ENCODE data around the gene MKX.
A peak's percentile ranks its signal among the peaks of the same experiment; 100 is the strongest.

Gene MKX

DNA sequence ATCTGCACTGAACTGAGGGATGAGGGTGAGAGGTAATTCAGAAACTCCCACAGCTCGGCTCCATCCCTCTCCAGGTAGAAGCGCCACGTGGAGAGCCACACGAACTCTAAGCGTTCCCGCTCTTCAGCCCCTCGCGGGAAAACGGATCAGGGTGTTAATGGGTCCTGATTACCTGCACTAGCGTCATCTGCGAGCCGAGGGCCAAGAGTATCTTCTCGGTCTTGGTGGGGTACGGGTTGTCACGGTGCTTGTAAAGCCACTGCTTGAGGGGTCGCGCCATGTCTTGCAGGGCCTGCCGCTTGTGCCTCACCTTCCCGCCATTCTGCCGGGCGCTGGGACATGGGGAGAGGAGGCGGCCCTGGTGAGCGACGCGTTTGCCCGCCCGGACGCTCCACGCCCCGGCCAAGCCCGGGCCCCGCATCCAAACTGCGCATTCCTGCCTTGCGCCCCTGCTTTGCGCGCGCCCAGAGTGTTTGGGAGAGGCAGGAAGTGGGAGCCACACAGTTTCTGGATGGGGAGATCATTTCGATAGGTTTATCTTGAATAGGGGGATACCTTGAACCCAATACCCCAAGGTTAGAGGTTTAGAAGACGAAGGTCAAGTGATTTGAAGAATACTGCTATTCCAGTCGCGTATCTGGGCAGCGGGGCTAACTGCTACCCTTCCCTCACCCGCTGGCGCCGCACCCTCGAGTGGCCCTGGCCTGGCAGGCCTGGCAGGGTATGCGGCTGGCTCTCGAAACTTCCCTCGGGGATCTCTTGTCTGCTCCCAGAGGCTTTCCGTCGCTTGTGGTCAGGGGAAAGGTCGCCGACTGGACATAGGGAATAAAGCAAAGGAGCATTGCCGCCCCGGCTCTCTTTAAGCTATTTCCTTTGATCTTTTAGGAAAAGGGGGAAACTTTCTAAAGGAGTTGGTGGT lies 4.2 kb downstream of the MKX start:
- DNase-seq = peak; percentile 67

- no peak for DNase-seq
Measured at GRCh38 chr10:27736396-27736795, 9.2 kb downstream of the MKX start.

- no peak for DNase-seq
Measured at GRCh38 chr10:27730041-27730440, 15.6 kb downstream of the MKX start.

DNA sequence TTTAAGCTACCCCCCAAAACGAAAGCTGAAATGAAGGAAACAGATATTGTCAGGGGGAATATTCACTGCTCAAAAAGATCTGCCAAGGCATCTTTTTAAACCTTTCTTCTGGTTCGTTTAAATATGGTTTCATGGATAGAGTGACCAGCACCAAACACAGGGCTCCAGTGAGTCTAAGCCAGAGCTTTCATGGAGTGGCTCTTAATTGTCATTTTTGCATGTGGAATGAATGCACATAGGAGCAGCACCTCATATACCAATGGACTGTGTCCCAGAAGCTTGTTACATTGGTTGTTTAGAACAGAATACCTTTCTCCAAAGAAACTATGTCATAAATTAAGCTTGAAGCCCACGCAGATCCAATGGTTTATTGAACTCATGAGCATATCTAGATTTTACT lies 17.3 kb downstream of the MKX start:
- no peak for DNase-seq

- no peak for DNase-seq
Measured at GRCh38 chr10:27724287-27724686, 21.3 kb downstream of the MKX start.

GRCh38 chr10:27723436-27723835 lies 22.2 kb downstream of the MKX start:
- no peak for DNase-seq

- DNase-seq = no peak
Measured at GRCh38 chr10:27720529-27720928, 25.1 kb downstream of the MKX start.

DNA sequence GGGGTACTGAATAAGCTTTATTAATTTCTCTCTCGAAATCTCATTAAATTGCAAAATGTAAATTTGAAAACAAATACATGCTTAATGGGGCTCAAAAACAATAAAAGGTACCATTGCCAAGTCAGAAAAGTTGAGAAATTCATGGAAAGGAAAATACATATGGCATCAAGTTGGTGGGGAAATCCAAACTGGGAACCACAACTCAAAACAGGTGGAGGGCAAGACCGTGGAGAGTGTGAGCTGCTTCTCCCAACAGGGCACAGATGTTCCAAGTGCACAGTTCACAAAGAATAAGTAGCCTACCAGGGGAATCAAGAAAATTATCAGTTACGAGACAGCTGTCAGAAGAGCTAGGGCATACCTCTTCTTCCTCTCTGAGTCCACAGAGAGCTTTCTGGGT lies 26.6 kb downstream of the MKX start:
- no peak for DNase-seq

DNA sequence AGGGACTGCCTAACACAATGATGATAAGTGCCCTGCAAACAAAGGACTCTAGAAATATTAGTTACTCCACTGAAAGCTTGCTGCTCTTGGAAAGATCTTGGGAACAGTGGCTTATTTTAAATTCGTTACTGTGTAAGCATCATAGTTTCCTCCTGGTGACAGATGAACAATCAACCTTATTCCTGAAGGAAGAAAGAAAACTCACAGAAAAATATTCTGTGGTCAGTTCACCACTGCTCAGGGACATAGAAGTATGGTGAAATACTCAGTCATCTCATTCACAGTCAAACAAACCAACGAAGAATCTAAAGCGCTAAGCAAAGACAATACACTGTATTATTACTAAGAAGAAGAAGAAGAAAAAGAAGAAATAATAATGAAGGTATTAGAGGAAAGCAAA lies 27.8 kb downstream of the MKX start:
- no peak for DNase-seq

GRCh38 chr10:27717224-27717623 lies 28.4 kb downstream of the MKX start:
- DNase-seq = no peak

- no peak for DNase-seq
Measured at GRCh38 chr10:27716521-27716920, 29.1 kb downstream of the MKX start.

GRCh38 chr10:27715505-27715904 lies 30.1 kb downstream of the MKX start:
- DNase-seq = no peak

DNA sequence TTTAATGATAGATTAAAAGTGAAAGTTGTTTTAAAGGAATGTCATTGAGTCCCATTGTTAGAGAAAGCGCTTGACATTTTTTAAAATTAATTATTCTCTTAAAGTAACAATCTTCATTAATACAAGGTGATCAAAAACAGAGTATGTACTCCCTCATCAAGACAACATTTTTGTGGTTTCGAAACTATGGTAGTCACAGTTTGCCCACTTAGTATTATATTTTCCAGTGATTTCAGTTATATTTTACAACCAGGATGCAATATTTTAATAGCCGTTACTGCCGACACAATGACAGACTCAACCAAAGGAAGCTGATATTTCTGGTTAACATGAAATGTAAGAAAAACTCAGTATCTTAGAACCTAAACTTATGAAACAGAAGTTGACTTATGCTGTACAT lies 31.3 kb downstream of the MKX start:
- DNase-seq = no peak

DNA sequence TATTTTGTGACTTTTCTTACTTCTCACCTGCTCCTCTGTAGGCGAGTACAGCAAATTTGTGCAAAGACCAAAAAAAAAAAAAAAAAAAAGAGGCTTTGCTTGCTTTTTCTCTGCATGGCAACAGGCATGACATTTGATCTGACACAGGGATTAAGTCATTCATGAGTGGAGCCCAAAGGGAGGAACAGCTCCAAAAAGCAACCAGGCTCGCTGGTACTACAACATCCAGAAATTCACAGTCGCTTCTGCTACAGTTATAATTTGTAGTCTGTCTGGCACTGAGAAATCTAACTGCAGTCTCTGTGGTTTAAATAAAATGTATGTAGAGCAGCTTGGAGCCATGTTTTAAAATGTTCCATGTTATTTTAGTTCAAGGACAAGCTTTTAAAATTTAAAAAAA lies 31.7 kb downstream of the MKX start:
- no peak for DNase-seq

GRCh38 chr10:27710014-27710413 lies 35.6 kb downstream of the MKX start:
- no peak for DNase-seq

- DNase-seq = no peak
Measured at GRCh38 chr10:27709304-27709703, 36.3 kb downstream of the MKX start.

DNA sequence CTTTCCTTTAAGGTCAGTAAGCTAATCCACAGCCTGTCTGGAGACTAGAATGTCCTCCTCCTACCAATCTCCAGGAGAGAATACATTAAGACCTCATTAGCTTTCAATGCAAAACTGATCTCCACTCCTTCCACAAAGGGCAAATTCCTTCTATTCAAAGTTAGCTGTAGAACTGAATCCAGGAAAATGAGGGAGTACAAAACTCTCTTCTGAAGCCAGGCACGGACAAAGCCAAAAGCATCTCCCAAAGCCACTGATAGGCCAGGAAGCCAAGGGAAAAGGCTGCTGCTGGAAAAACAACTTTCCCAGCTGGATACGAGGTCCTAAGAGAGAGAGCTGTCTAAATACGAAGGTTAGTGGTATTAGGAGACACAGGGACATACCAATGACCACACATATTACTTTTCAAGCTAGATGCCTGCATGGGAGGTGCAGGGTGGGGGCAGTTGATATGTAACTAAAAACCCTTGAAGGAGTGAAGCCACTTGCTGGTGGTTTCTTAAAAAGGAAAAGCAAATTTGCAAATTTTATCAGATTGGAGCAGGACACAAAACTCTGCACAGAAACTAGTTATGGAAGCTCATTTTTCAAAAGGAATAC lies 43.6 kb downstream of the MKX start:
- DNase-seq = no peak

DNA sequence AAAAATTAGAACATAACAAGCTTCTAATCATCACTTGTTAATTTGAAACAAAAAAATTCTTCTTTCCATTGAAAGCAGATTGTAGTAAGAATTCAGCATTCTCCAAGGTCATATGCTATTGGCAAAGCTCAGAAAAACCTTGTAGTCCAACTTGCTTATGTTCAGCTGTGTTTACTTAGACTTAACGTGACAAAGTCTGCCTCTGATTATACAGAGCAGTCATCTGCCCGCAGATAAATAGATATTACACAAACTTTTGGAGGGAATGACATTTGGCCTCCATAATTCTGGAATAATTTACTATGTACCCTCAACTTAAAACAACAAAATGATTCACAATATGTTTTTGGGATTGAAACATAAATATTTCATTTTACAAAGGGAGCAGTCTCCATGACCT lies 45.8 kb downstream of the MKX start:
- no peak for DNase-seq

GRCh38 chr10:27698961-27699360 lies 46.7 kb downstream of the MKX start:
- no peak for DNase-seq

GRCh38 chr10:27696466-27696865 lies 49.2 kb downstream of the MKX start:
- DNase-seq = no peak

GRCh38 chr10:27695706-27696105 lies 49.9 kb downstream of the MKX start:
- no peak for DNase-seq

GRCh38 chr10:27695088-27695487 lies 50.5 kb downstream of the MKX start:
- no peak for DNase-seq

GRCh38 chr10:27692663-27693062 lies 53.0 kb downstream of the MKX start:
- DNase-seq = no peak

- DNase-seq = no peak
Measured at GRCh38 chr10:27688991-27689390, 56.6 kb downstream of the MKX start.

DNA sequence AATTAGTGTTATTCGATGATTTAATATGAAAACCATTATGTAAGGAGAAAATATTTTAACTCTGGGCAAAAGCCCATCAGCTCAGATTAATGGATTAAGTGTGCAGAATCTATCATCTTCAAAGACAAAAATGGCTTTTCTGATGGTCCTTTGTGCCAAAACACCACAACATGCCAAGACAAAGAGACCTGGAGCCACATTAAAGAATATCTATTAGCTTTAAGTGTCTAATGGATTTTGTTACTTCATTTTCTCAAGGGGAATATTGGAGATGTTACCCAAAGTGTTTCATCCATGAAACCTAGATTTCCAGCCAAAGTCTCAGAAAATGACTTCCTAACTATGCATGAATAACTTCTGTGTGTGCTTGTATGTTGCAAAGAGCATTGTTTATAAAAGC lies 57.3 kb downstream of the MKX start:
- no peak for DNase-seq
